ENCODE results near the gene UBAP1L. TPM values are rescaled to one million over a fixed set of nuclear protein-coding genes. Genes with fewer than 3 reads are reported as not detected.
"Not testable (repeated sequence)": the region's sequence is repeated elsewhere in the genome, so short reads cannot be mapped to it uniquely, and the experiment has no call there.

Gene UBAP1L
- total RNA-seq, 2 experiments from 2014 or later = 3.3 to 4.7 TPM

- Mint-ChIP-seq H3K4me3 (no peak overlapping the region), H3K4me1 (peaks cover 6% of the 10 kb centered on the region), H3K9me3 (ENCODE audit: low read depth) (no peaks in the 10 kb centered on the region), H3K27ac (no peak overlapping the region), H3K36me3 (peaks cover 27% of the 10 kb centered on the region), H3K27me3 (no peaks in the 10 kb centered on the region)
- no peak for ATAC-seq
- CTCF ChIA-PET = interaction anchor here (0.6 to 1.9 kb wide), 3 partner anchors 13 to 752 kb away, joined by 3 to 7 read pairs (median 3); no protein-coding TSS in a partner anchor
- no peak for DNase-seq
These were observed 542 bp upstream of the UBAP1L start for GRCh38 chr15:65115542-65115941.

DNA sequence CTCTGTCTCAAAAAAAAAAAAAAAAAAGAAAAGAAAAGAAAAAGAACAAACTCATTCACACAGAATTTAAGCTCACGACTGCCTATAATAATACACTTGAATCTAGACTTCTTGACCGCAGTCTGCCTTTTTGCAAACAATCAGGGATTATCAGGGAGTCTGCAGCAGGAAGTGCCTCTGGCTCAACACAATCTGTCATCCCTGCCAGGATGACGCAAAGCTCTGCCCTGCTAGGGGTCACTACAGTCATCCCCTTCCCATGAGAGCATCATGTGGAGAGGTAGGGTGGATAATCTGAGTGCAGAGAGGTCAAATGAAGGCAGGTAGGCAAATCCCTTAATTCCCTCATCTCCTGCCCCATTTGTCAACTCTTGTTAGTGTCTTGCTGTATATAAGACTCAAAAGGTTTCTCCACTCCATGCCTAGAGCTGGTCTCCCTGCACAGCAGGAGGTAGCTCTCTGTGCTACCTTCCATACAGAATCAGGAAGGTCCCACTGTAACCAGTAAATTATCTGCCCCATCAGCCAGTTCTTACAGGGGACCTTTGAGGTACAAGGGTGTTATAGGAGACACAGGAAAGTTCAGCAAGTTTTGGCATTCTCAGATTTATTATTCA is 4.2 kb downstream of the UBAP1L start:
- ATAC-seq = no peak
- Mint-ChIP-seq H3K27me3 (no peaks in the 10 kb centered on the region), H3K4me3 (no peak overlapping the region), H3K36me3 (peaks cover 11% of the 10 kb centered on the region), H3K9me3 (ENCODE audit: low read depth) (no peaks in the 10 kb centered on the region), H3K4me1 (peaks cover 11% of the 10 kb centered on the region), H3K27ac (no peak overlapping the region)
- no peak for DNase-seq
- CTCF ChIA-PET = interaction anchor here (0.7 kb wide), 1 partner anchor 37 kb away, joined by 4 read pairs; no protein-coding TSS in a partner anchor

- no peaks in the 10 kb centered on the region for H3K9me3 Mint-ChIP-seq (ENCODE audit: low read depth)
- DNase-seq (no peak), ATAC-seq (no peak)
- H3K27ac Mint-ChIP-seq = peak overlapping the region; percentile 24
- H3K36me3 Mint-ChIP-seq = peaks cover 12% of the 10 kb centered on the region
- no peaks in the 10 kb centered on the region for H3K27me3 Mint-ChIP-seq
- H3K4me3 Mint-ChIP-seq = no peak overlapping the region
- CTCF ChIA-PET = interaction anchor here (0.9 kb wide), 1 partner anchor 72 kb away, joined by 3 read pairs; no protein-coding TSS in a partner anchor
- H3K4me1 Mint-ChIP-seq = peaks cover 15% of the 10 kb centered on the region
These were observed 8.9 kb downstream of the UBAP1L start for GRCh38 chr15:65106011-65106590.

DNA sequence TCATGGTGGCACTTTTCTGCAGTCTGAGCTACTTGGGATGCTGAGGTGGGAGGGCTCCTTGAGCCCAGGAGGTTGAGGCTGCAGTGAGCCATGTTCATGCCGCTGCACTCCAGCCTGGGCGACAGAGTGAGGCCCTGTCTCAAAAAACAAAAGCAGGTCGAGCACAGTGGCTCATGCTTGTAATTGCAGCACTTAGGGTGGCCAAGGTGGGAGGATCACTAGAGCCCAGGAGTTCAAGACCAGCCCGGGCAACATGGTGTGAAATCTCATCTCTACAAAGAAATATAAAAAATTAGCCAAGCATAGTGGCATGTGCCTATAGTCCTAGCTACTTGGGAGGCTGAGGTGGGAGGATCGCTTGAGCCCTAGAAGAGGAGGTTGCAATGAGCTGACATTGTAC is 10.0 kb downstream of the UBAP1L start:
- Mint-ChIP-seq H3K27me3 (no peaks in the 10 kb centered on the region), H3K4me1 (peaks cover 15% of the 10 kb centered on the region), H3K27ac (no peak overlapping the region), H3K9me3 (ENCODE audit: low read depth) (no peaks in the 10 kb centered on the region), H3K4me3 (no peak overlapping the region), H3K36me3 (peaks cover 12% of the 10 kb centered on the region)
- DNase-seq = no peak
- no peak for ATAC-seq
- CTCF ChIA-PET = no interaction called here

DNA sequence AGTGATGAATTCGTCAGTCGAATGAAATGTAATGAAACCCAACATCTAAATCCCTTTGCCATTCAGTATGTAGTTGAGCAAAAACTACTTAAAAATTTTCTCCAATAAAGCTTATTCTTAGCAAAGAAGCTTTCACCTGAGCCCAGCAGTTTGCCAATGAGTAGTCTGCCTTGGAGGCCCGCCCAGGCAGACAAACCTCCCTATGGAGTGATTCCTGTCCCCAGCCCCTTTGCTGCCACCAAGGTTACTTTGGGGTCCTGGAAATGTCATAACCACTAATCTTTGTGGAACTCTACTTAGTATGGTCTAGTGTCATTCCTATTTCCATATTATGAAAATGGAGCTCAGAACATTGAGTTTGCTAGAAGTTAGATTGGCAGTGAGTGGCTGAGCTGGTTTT is 12.1 kb downstream of the UBAP1L start:
- H3K4me3 Mint-ChIP-seq = no peak overlapping the region
- DNase-seq = no peak
- no peaks in the 10 kb centered on the region for H3K9me3 Mint-ChIP-seq (ENCODE audit: low read depth)
- CTCF ChIA-PET = interaction anchor here (0.9 to 1.4 kb wide), 4 partner anchors 12 to 48 kb away, joined by 3 to 4 read pairs (median 4); partner anchors contain the start of gene UBAP1L
- H3K36me3 Mint-ChIP-seq = peaks cover 10% of the 10 kb centered on the region
- no peaks in the 10 kb centered on the region for H3K27me3 Mint-ChIP-seq
- ATAC-seq = no peak
- peaks cover 15% of the 10 kb centered on the region for H3K4me1 Mint-ChIP-seq
- no peak overlapping the region for H3K27ac Mint-ChIP-seq

DNA sequence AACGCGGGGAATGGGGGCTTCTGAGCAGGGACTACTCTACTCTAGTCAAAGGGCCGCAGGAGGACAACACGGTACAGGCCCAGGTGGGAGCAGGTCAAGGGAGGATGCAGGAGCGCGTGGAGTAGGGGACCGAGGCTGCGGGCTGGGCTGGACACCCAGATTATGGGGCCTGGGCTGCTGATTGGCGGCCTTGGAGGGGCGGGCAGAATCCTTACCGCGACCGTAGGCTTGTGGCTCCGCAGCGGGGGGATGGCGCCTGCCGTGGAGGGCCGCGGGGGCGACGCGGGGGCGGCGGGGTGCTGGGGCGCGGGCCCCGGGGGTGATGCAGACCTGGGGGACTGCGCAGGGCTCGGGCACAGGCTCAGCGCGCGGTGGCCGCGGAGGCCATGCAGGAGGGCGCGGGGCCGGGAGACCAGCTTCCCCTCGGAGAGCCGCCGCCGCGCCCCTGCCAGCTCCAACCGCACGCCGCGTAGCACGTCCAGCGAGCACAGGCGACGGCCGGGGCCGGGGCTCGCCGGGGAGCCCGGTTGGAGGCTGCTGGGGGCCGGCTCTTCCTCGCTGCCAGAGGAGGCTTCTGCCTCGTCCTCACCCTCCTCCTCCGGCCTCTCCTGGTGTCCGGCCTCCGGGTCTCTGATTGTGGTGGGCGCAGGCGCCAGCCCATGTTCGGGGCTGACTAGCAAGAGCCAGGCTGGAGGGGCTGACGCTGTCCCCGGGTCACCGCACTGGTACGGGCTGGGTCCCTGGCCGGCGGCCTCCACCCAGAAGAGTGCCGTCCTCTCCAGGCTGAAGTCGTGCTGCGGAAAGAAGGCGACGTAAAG is 12.9 kb downstream of the UBAP1L start:
- H3K4me1 Mint-ChIP-seq = peaks cover 14% of the 10 kb centered on the region
- no peak overlapping the region for H3K4me3 Mint-ChIP-seq
- no peaks in the 10 kb centered on the region for H3K9me3 Mint-ChIP-seq (ENCODE audit: low read depth)
- DNase-seq (no peak), ATAC-seq (no peak)
- H3K27ac Mint-ChIP-seq = no peak overlapping the region
- CTCF ChIA-PET = interaction anchor here (0.7 to 2.0 kb wide), 18 partner anchors 10 to 293 kb away, joined by 3 to 10 read pairs (median 4); partner anchors contain the start of gene UBAP1L
- H3K36me3 Mint-ChIP-seq = peaks cover 9% of the 10 kb centered on the region
- no peaks in the 10 kb centered on the region for H3K27me3 Mint-ChIP-seq

- DNase-seq (peak; percentile 59), ATAC-seq (no peak)
- H3K4me1 Mint-ChIP-seq = peaks cover 11% of the 10 kb centered on the region
- H3K27me3 Mint-ChIP-seq = no peaks in the 10 kb centered on the region
- CTCF ChIA-PET = interaction anchor here (0.5 to 2.0 kb wide), 17 partner anchors 9 to 292 kb away, joined by 3 to 10 read pairs (median 4); partner anchors contain the start of gene UBAP1L
- no peak overlapping the region for H3K27ac Mint-ChIP-seq
- peaks cover 9% of the 10 kb centered on the region for H3K36me3 Mint-ChIP-seq
- H3K4me3 Mint-ChIP-seq = no peak overlapping the region
- no peaks in the 10 kb centered on the region for H3K9me3 Mint-ChIP-seq (ENCODE audit: low read depth)
These were observed 13.5 kb downstream of the UBAP1L start for GRCh38 chr15:65101411-65101890.

GRCh38 chr15:65100442-65100841 is 14.6 kb downstream of the UBAP1L start:
- CTCF ChIA-PET = interaction anchor here (1.4 to 2.0 kb wide), 4 partner anchors 15 to 291 kb away, joined by 4 to 10 read pairs (median 6); no protein-coding TSS in a partner anchor
- Mint-ChIP-seq H3K27me3 (no peaks in the 10 kb centered on the region), H3K4me1 (peaks cover 4% of the 10 kb centered on the region), H3K36me3 (peaks cover 3% of the 10 kb centered on the region), H3K4me3 (no peak overlapping the region), H3K27ac (no peak overlapping the region), H3K9me3 (ENCODE audit: low read depth) (no peaks in the 10 kb centered on the region)
- DNase-seq (no peak), ATAC-seq (no peak)

DNA sequence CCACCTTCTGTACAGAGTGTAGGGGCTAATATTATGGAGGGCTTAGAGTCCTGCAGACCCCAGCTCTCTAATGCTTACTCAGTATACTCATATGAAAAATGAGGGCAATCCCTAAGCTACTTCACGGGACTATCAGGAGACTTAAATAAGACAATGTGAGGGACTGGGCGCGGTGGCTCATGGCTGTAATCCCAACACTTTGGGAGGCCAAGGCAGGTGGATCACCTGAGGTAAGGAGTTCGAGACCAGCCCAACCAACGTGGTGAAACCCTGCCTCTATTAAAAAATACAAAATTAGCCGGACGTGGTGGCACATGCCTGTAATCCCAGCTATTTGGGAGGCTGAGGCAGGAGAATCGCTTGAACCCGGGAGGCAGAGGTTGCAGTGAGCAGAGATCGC is 15.2 kb downstream of the UBAP1L start:
- H3K9me3 Mint-ChIP-seq (ENCODE audit: low read depth); ATAC-seq; H3K4me3 Mint-ChIP-seq; H3K27me3 Mint-ChIP-seq; H3K36me3 Mint-ChIP-seq; H3K27ac Mint-ChIP-seq; DNase-seq; H3K4me1 Mint-ChIP-seq; CTCF ChIA-PET: not testable (repeated sequence)

GRCh38 chr15:65099336-65099735 is 15.7 kb downstream of the UBAP1L start:
- no peak for ATAC-seq
- H3K36me3 Mint-ChIP-seq = peaks cover 1% of the 10 kb centered on the region
- CTCF ChIA-PET = interaction anchor here (1.3 kb wide), 1 partner anchor 66 kb away, joined by 3 read pairs; no protein-coding TSS in a partner anchor
- peaks cover 4% of the 10 kb centered on the region for H3K4me1 Mint-ChIP-seq
- H3K27me3 Mint-ChIP-seq = no peaks in the 10 kb centered on the region
- H3K4me3 Mint-ChIP-seq = no peak overlapping the region
- no peaks in the 10 kb centered on the region for H3K9me3 Mint-ChIP-seq (ENCODE audit: low read depth)
- no peak for DNase-seq
- H3K27ac Mint-ChIP-seq = no peak overlapping the region

DNA sequence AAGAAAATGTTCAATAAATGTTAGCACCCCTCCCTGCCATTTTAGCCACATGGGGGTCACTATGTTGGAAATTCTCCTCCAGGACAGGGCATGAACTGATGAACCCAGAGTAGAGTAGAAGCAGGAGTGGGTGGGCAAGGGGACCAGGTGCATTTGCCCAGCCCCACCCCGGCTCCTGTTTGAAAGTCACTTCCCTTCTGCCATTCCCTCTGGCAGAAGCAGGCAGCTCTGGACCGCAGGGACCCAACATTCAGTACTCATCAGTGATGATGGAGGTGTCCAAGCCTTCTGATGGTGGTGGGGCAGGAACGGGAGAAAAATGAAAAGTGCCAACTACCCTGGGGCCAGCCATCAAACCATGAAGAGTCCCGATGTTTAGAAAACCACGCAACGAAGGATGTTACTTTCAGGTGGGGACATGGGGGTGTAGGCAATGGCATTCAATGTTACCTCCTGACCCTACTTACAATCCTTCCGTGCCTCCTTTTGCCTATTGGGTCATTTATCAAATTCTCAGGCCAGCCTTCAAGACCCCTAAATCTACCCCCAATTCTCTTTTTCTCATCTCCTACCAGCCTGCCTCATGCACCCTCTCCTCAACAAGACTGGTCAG is 17.2 kb downstream of the UBAP1L start:
- no peaks in the 10 kb centered on the region for H3K36me3 Mint-ChIP-seq
- ATAC-seq (no peak), DNase-seq (no peak)
- H3K4me1 Mint-ChIP-seq = peaks cover 4% of the 10 kb centered on the region
- H3K27ac Mint-ChIP-seq = no peak overlapping the region
- CTCF ChIA-PET = no interaction called here
- no peaks in the 10 kb centered on the region for H3K9me3 Mint-ChIP-seq (ENCODE audit: low read depth)
- H3K4me3 Mint-ChIP-seq = no peak overlapping the region
- no peaks in the 10 kb centered on the region for H3K27me3 Mint-ChIP-seq

- H3K36me3 Mint-ChIP-seq = no peaks in the 10 kb centered on the region
- no peak overlapping the region for H3K27ac Mint-ChIP-seq
- ATAC-seq (no peak), DNase-seq (no peak)
- H3K4me3 Mint-ChIP-seq = no peak overlapping the region
- H3K4me1 Mint-ChIP-seq = peaks cover 4% of the 10 kb centered on the region
- H3K27me3 Mint-ChIP-seq = no peaks in the 10 kb centered on the region
- CTCF ChIA-PET = no interaction called here
- H3K9me3 Mint-ChIP-seq (ENCODE audit: low read depth) = no peaks in the 10 kb centered on the region
These were observed 18.3 kb downstream of the UBAP1L start for GRCh38 chr15:65096481-65097385.

Measured in activated CD8-positive, alpha-beta memory T cell treated with anti-CD3 and anti-CD28 coated beads, Interleukin-2, amount 10 ng/mL, durations not matched to agents 7 days and 5 days (primary cell).